H9 (cell line): ENCODE results near the gene PXDC1. TPM values are rescaled to one million over a fixed set of nuclear protein-coding genes. Genes with fewer than 3 reads are reported as not detected.

Source experiments
- DNase-seq: peaks from one replicate; pipeline ENCODE4 v3.0.0-alpha.2; 2017
- H2AFZ ChIP-seq: one replicate; pipeline ENCODE4 v1.6.1; 2013; ENCODE audit warnings: mild to moderate bottlenecking, low read length, control low read depth, moderate library complexity
- H2AK5ac ChIP-seq: 2 replicates; pipeline ENCODE4 v1.6.1; 2013; ENCODE audit warnings: low read length, control low read depth, mixed read lengths; ENCODE audit not compliant: insufficient read length
- H2BK120ac ChIP-seq: one replicate; pipeline ENCODE4 v1.6.1; 2013; ENCODE audit warnings: low read depth, mild to moderate bottlenecking, low read length, control low read depth, inconsistent platforms; ENCODE audit not compliant: poor library complexity, severe bottlenecking
- H2BK12ac ChIP-seq: 2 replicates; pipeline ENCODE4 v1.6.1; 2013; ENCODE audit warnings: low read length, control low read depth, mixed read lengths, low read depth; ENCODE audit not compliant: insufficient read length
- H2BK15ac ChIP-seq: 2 replicates; pipeline ENCODE4 v1.6.1; 2013; ENCODE audit warnings: low read depth, low read length, control low read depth
- H2BK20ac ChIP-seq: one replicate; pipeline ENCODE4 v1.6.1; 2013; ENCODE audit warnings: low read depth, mild to moderate bottlenecking, low read length, control low read depth, inconsistent platforms; ENCODE audit not compliant: poor library complexity, severe bottlenecking
- H2BK5ac ChIP-seq: 2 replicates; pipeline ENCODE4 v1.6.1; 2013; ENCODE audit warnings: low read length, control low read depth, mixed read lengths; ENCODE audit not compliant: insufficient read length
- H3K14ac ChIP-seq: 2 replicates; pipeline ENCODE4 v1.6.1; 2013; ENCODE audit warnings: low read length, control low read depth; ENCODE audit not compliant: insufficient read depth
- H3K18ac ChIP-seq: 2 replicates; pipeline ENCODE4 v1.6.1; 2013; ENCODE audit warnings: low read depth, mild to moderate bottlenecking, mixed read lengths, low read length, control low read depth; ENCODE audit not compliant: insufficient read length
- H3K23ac ChIP-seq: 2 replicates; pipeline ENCODE4 v1.6.1; 2013; ENCODE audit warnings: low read length, control low read depth, mixed read lengths, low read depth; ENCODE audit not compliant: insufficient read length
- H3K23me2 ChIP-seq: 2 replicates; pipeline ENCODE4 v1.6.1; 2013; ENCODE audit warnings: low read depth, mild to moderate bottlenecking, mixed read lengths, low read length, control low read depth; ENCODE audit not compliant: insufficient read length, poor library complexity, severe bottlenecking
- H3K27ac ChIP-seq: 2 replicates; pipeline ENCODE4 v1.5.1; 2013; ENCODE audit warnings: low read length, control low read depth, mixed read lengths, low read depth; ENCODE audit not compliant: insufficient read length
- H3K27me3 ChIP-seq: 2 replicates; pipeline ENCODE4 v1.6.1; 2013; ENCODE audit warnings: low read length, control low read depth, inconsistent platforms; ENCODE audit not compliant: insufficient read depth
- H3K4ac ChIP-seq: 2 replicates; pipeline ENCODE4 v1.6.1; 2013; ENCODE audit warnings: low read depth, mild to moderate bottlenecking, control low read depth, inconsistent platforms, low read length, moderate library complexity
- H3K4me1 ChIP-seq: 2 replicates; pipeline ENCODE4 v1.6.1; 2013; ENCODE audit warnings: low read length, control low read depth, inconsistent platforms; ENCODE audit not compliant: insufficient read depth
- H3K4me2 ChIP-seq: 2 replicates; pipeline ENCODE4 v1.6.1; 2013; ENCODE audit warnings: low read length, control low read depth, mixed read lengths; ENCODE audit not compliant: insufficient read length, insufficient read depth
- H3K56ac ChIP-seq: 2 replicates; pipeline ENCODE4 v1.6.1; 2013; ENCODE audit warnings: low read depth, mild to moderate bottlenecking, mixed read lengths, low read length, control low read depth; ENCODE audit not compliant: insufficient read length
- H3K79me1 ChIP-seq: 2 replicates; pipeline ENCODE4 v1.6.1; 2013; ENCODE audit warnings: low read depth, mild to moderate bottlenecking, moderate library complexity, low read length, control low read depth, inconsistent platforms; ENCODE audit not compliant: insufficient read depth, poor library complexity, severe bottlenecking
- H3K79me2 ChIP-seq: 2 replicates; pipeline ENCODE4 v1.6.1; 2013; ENCODE audit warnings: low read length, control low read depth, inconsistent platforms; ENCODE audit not compliant: insufficient read depth
- H3K9ac ChIP-seq: 2 replicates; pipeline ENCODE4 v1.6.1; 2013; ENCODE audit warnings: low read length, control low read depth, mixed read lengths; ENCODE audit not compliant: insufficient read length; ENCODE audit errors: extremely low read depth
- H3K9me3 ChIP-seq: one replicate; pipeline ENCODE4 v1.6.1; 2013; ENCODE audit warnings: low read depth, low read length, inconsistent platforms; ENCODE audit not compliant: control insufficient read depth
- H3T11ph ChIP-seq: one replicate; pipeline ENCODE4 v1.6.1; 2013; ENCODE audit warnings: mild to moderate bottlenecking, low read length, control low read depth, inconsistent platforms
- H4K20me1 ChIP-seq: one replicate; pipeline ENCODE4 v1.6.1; 2013; ENCODE audit not compliant: control insufficient read depth, insufficient read length, insufficient read depth
- H4K5ac ChIP-seq: 2 replicates; pipeline ENCODE4 v1.6.1; 2013; ENCODE audit warnings: low read depth, mild to moderate bottlenecking, mixed read lengths, low read length, control low read depth; ENCODE audit not compliant: insufficient read length
- H4K8ac ChIP-seq: replicated peaks from 2 replicates; pipeline ENCODE4 v1.6.1; 2013; ENCODE audit warnings: low read length, control low read depth, mixed read lengths, low read depth; ENCODE audit not compliant: insufficient read length
- H4K91ac ChIP-seq: 2 replicates; pipeline ENCODE4 v1.6.1; 2013; ENCODE audit warnings: low read depth, mild to moderate bottlenecking, moderate library complexity, mixed read lengths, low read length, control low read depth; ENCODE audit not compliant: insufficient read length
- H3K27ac Mint-ChIP-seq, 3 experiments: 2 replicates in 2 of 3; 3 replicates in 1 of 3; pipeline ENCODE4 v1.8.0; 2020 to 2021; ENCODE audit warnings: mixed read lengths in 3 of 3, mild to moderate bottlenecking in 1 of 3, moderate library complexity in 1 of 3
- H3K27me3 Mint-ChIP-seq: 2 replicates; pipeline ENCODE4 v1.8.0; 2021; ENCODE audit warnings: low read depth, mild to moderate bottlenecking, moderate library complexity, mixed read lengths
- H3K36me3 Mint-ChIP-seq, 3 experiments: 2 replicates in 2 of 3; 3 replicates in 1 of 3; pipeline ENCODE4 v1.8.0; 2020 to 2021; ENCODE audit warnings: low read depth in 3 of 3, mixed read lengths in 3 of 3; ENCODE audit not compliant: insufficient read depth in 1 of 3
- H3K4me1 Mint-ChIP-seq, 2 experiments: 2 replicates each; pipeline ENCODE4 v1.8.0; 2020; ENCODE audit warnings: mixed read lengths in 2 of 2
- H3K4me3 Mint-ChIP-seq, 2 experiments: 2 replicates in 1 of 2; 3 replicates in 1 of 2; pipeline ENCODE4 v1.8.0; 2020 to 2021; ENCODE audit warnings: mild to moderate bottlenecking in 2 of 2, mixed read lengths in 2 of 2, moderate library complexity in 1 of 2
- H3K9me3 Mint-ChIP-seq, 2 experiments: 2 replicates in 1 of 2; 3 replicates in 1 of 2; pipeline ENCODE4 v1.8.0; 2020; ENCODE audit warnings: mild to moderate bottlenecking in 2 of 2, mixed read lengths in 2 of 2, moderate library complexity in 1 of 2
- WGBS: extraction: QIAGEN DNeasy Blood & Tissue Kit; methylation state at CpG from one replicate; pipeline ENCODE4 v1.1.7; 2013; ENCODE audit warnings: missing lambda C conversion rate, low lambda C conversion rate, mixed read lengths; ENCODE audit not compliant: insufficient read length; ENCODE audit errors: extremely low coverage; 5-methylcytosine and 5-hydroxymethylcytosine counted together
- total RNA-seq: library from RNA; stranded (reverse); gene quantifications from 2 replicates; pipeline ENCODE4 v1.2.1, GENCODE V29; 2021
- TF ChIP-seq, protein P1 (sequence below): fragments of 200-600 bp; sonication (generic); conservative IDR thresholded peaks from 3 replicates; pipeline ENCODE4 v1.8.0; 2021; ENCODE audit warnings: antibody characterized with exemption, mild to moderate bottlenecking

The PXDC1 gene
- total RNA-seq, 1 experiment from 2014 or later: 3.1 TPM

- Histone ChIP-seq H3T11ph (no peak overlapping the region), H2BK5ac (no peak overlapping the region), H2AK5ac (no peak overlapping the region), H4K20me1 (no peaks in the 10 kb centered on the region), H3K18ac (no peak overlapping the region), H3K4me1 (peaks cover 2% of the 10 kb centered on the region; the same call in 1 of the 2 replicates), H2BK120ac (no peak overlapping the region), H3K9me3 (no peaks in the 10 kb centered on the region), H3K79me1 (no peaks in the 10 kb centered on the region), H3K27ac (no peak overlapping the region), H3K14ac (no peak overlapping the region), H3K79me2 (no peaks in the 10 kb centered on the region), H2AFZ (no peak overlapping the region), H2BK15ac (no peak overlapping the region), H2BK20ac (no peak overlapping the region), H3K23me2 (no peaks in the 10 kb centered on the region), H4K5ac (no peak overlapping the region), H3K9ac (no peak overlapping the region), H2BK12ac (no peak overlapping the region), H3K23ac (no peak overlapping the region), H3K4me2 (no peak overlapping the region), H3K27me3 (no peaks in the 10 kb centered on the region), H3K4ac (no peak overlapping the region), H4K91ac (no peak overlapping the region), H3K56ac (no peak overlapping the region), H4K8ac (no peak overlapping the region)
- peak overlapping the region in 1 of 3 experiments; percentile 77; a peak in 1 of 7 replicates for H3K27ac Mint-ChIP-seq
- H3K9me3 Mint-ChIP-seq: no peaks in the 10 kb centered on the region
- H3K36me3 Mint-ChIP-seq: no peaks in the 10 kb centered on the region; a peak in 3 of 7 replicates
- H3K4me1 Mint-ChIP-seq: peaks cover 16 to 17% of the 10 kb centered on the region in 2 experiments
- no CpG with 5 or more reads among the region's 5 CpGs for WGBS
- TF ChIP-seq, protein P1, sequence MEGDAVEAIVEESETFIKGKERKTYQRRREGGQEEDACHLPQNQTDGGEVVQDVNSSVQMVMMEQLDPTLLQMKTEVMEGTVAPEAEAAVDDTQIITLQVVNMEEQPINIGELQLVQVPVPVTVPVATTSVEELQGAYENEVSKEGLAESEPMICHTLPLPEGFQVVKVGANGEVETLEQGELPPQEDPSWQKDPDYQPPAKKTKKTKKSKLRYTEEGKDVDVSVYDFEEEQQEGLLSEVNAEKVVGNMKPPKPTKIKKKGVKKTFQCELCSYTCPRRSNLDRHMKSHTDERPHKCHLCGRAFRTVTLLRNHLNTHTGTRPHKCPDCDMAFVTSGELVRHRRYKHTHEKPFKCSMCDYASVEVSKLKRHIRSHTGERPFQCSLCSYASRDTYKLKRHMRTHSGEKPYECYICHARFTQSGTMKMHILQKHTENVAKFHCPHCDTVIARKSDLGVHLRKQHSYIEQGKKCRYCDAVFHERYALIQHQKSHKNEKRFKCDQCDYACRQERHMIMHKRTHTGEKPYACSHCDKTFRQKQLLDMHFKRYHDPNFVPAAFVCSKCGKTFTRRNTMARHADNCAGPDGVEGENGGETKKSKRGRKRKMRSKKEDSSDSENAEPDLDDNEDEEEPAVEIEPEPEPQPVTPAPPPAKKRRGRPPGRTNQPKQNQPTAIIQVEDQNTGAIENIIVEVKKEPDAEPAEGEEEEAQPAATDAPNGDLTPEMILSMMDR: no peak
- no peak overlapping the region; a peak in 1 of 5 replicates for H3K4me3 Mint-ChIP-seq
- H3K27me3 Mint-ChIP-seq: 0 out of 2 replicates have a peak, but pooled peaks cover 2% of the 10 kb centered on the region
- no peak for DNase-seq
These were observed 24.5 kb downstream of the PXDC1 start for GRCh38 chr6:3727036-3727435.
